Amniotic epithelial cell (primary cell): ENCODE results near the gene DCST1.

ENCODE experiments used
- DNase-seq: peaks from one replicate; pipeline ENCODE4 v3.0.0-alpha.2; 2010; ENCODE audit warnings: low read depth

The DCST1 gene

GRCh38 chr1:155073377-155074242 is 40.0 kb downstream of the DCST1 start:
- no peak for DNase-seq

GRCh38 chr1:155075535-155075934 is 41.9 kb downstream of the DCST1 start:
- no peak for DNase-seq

- no peak for DNase-seq
Observed at GRCh38 chr1:155076371-155076770, 42.7 kb downstream of the DCST1 start.

- no peak for DNase-seq
Observed at GRCh38 chr1:155077346-155077745, 43.7 kb downstream of the DCST1 start.

- no peak for DNase-seq
Observed at GRCh38 chr1:155077758-155078445, 44.3 kb downstream of the DCST1 start.

GRCh38 chr1:155078469-155079209 is 45.0 kb downstream of the DCST1 start, which contains the start of gene EFNA3:
EFNA3 (plus strand) TSS chr1:155078837; CDS start chr1:155078942, 105 bp downstream.
- peak; percentile 22 for DNase-seq

GRCh38 chr1:155079210-155079486 is 45.5 kb downstream of the DCST1 start:
- DNase-seq: no peak

- no peak for DNase-seq
Observed at GRCh38 chr1:155079487-155080311, 46.1 kb downstream of the DCST1 start.

GRCh38 chr1:155080312-155081228 is 46.9 kb downstream of the DCST1 start:
- no peak for DNase-seq

- DNase-seq: no peak
Observed at GRCh38 chr1:155081472-155082300, 48.1 kb downstream of the DCST1 start.

- DNase-seq: no peak
Observed at GRCh38 chr1:155082301-155083051, 48.9 kb downstream of the DCST1 start.

GRCh38 chr1:155083052-155083541 is 49.5 kb downstream of the DCST1 start:
- no peak for DNase-seq

GRCh38 chr1:155083865-155084721 is 50.5 kb downstream of the DCST1 start:
- no peak for DNase-seq

- DNase-seq: peak; percentile 87
Observed at GRCh38 chr1:155084722-155085503, 51.3 kb downstream of the DCST1 start.

- DNase-seq: no peak
Observed at GRCh38 chr1:155085504-155086127, 52.0 kb downstream of the DCST1 start.

GRCh38 chr1:155086128-155086741 is 52.6 kb downstream of the DCST1 start:
- peak; percentile 20 for DNase-seq
